Germinal center (tissue), 1 donor: Measurements from ENCODE around the gene TMCC3.
"Not testable (repeated sequence)": the region's sequence is repeated elsewhere in the genome, so short reads cannot be mapped to it uniquely, and the experiment has no call there.

Experiments used
- DNase-seq: peaks from one replicate; pipeline ENCODE4 v3.0.0; 2012; ENCODE audit warnings: mixed read lengths, low spot score

TMCC3 gene

GRCh38 chr12:94599189-94599588 is 51.2 kb downstream of the TMCC3 start:
- DNase-seq, result no peak

GRCh38 chr12:94597268-94597667 is 53.1 kb downstream of the TMCC3 start:
- no peak for DNase-seq

GRCh38 chr12:94596596-94596995 is 53.8 kb downstream of the TMCC3 start:
- no peak for DNase-seq

DNA sequence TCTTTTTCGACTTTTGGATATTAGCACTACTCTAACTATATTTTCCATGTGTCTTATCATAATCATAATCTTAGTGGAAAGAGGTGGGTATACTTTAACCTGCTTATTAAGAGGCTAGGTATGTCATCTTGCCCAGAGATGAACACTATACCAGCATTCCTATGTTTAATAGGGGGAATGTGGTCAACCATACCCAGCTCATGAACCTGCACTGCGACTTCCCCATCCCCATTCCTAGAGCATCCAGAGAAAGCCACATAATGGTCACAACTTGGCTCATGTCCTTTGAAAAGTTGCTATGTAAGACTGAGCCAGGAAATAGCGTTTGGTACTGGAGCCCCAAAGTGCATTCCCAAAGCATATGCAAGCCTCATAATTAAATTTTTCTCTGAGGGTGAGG is 55.2 kb downstream of the TMCC3 start:
- DNase-seq, result no peak

DNA sequence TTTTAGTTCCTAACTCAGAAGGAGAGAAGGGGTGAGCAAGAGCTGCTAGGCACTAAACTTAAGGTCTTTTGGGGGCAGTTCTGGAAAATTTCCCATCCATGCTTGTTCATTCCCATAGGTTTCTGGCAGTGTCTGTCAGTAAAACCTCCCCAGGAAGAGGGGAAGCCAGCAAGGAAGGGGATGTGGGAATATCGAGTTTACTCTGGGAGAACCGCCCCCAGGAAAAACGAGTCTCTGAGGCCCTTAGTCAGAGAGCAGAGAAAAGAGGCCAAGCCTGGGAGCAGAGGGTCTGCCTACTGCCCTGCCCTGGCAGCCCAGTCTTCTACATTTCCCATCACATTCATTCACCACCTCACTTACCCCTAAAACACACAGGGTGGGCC is 55.9 kb downstream of the TMCC3 start:
- no peak for DNase-seq

DNA sequence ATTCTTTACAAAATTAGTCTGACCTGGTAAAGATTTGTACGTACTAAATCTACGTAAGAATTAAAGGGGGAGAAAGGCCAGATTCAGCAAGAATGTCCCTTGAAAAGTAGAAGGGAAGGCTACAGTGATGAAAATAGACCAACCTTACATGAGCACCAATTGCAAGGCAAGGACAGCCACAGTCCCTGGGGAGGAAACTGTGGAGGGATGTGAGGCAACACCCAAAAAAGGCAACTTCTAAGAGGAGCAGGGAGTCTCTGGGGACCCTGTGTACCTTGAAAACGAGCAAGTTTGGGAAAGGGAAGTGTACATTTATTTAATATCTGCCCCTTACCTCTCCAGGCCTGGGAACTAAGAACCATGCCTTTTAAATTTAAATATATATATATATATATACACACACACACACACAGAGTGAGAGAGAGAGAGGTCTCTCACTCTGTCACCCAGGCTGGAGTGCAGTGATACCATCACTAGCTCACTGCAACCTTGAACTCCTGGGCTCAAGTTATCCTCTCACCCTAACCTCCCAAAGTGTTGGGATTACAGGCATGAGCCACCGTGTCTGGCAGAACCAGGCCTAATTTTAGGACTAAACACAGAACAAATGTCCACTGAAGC is 56.4 kb downstream of the TMCC3 start:
- DNase-seq, result no peak

DNA sequence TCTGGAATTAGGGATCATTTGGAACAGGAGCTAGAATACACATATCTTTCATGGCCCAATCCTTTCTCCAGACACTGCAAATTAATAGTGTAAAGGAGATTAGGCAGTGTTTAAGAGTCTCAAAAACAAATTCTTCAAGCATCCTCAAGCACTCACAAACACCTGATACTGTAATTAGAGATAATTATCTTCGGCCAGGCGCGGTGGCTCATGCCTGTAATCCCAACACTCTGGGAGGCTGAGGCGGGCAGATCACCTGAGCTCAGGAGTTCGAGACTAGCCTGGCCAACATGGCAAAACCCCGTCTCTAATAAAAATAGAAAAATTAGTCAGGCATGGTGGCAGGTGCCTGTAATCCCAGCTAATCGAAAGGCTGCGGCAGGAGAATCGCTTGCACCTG is 57.6 kb downstream of the TMCC3 start:
- not testable (repeated sequence) for DNase-seq

DNA sequence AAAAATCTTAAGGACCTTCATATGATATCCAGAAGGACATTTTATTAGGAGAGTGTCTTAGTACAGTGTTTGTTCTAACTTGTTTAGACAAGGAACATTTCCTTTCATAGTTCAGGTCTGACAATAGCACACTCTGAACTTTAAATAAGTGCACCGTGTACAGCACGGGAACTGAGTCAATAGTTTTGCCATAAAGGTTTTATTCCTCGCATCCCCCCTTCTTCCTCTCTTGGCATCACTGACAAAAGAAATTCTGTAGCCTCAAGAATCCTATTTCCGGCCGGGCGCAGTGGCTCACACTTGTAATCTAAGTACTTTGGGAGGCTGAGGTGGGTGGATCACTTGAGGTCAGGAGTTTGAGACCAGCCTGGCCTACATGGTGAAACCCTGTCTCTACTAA is 58.3 kb downstream of the TMCC3 start:
- no peak for DNase-seq

DNA sequence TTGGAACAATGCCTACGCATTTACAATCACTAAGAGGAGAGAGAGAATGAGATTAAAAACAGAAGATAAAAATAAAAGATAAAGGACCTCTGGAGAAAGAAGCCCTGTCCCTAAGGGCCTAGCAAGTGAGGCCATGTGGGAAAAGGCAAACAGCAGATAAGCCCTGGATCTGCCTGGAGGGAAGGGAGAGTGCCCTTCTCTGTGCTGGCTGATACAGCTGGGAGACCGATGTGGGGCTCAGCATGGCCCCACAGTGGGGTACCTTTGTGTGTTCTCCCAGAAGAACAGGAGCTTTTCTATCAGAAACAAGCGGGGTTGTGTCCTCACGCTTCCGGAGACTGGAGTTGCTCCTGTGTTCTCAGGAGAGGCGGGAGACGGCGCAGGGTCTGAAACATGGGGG is 59.9 kb downstream of the TMCC3 start:
- DNase-seq, result no peak

DNA sequence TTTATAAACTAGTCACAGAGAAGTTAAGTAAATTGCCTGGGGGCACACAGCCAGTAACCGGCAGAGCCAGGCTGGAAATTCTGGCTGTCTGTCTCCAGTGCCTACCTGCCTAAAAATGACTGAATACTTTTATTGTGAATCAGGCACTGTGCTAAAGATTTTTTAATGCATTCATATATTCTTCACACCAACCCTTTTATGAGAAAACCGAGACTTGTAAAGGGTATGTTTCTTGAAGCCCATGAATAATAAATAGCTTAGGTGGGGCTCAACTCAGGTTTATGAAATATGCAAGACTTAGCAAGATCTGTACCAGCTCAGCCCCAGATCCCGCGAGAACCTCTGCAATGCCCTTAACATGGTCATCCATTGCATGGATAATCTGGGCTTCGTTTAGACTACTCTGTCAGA is 60.8 kb downstream of the TMCC3 start:
- DNase-seq, result no peak

GRCh38 chr12:94588346-94588745 is 62.0 kb downstream of the TMCC3 start:
- DNase-seq, result no peak

DNA sequence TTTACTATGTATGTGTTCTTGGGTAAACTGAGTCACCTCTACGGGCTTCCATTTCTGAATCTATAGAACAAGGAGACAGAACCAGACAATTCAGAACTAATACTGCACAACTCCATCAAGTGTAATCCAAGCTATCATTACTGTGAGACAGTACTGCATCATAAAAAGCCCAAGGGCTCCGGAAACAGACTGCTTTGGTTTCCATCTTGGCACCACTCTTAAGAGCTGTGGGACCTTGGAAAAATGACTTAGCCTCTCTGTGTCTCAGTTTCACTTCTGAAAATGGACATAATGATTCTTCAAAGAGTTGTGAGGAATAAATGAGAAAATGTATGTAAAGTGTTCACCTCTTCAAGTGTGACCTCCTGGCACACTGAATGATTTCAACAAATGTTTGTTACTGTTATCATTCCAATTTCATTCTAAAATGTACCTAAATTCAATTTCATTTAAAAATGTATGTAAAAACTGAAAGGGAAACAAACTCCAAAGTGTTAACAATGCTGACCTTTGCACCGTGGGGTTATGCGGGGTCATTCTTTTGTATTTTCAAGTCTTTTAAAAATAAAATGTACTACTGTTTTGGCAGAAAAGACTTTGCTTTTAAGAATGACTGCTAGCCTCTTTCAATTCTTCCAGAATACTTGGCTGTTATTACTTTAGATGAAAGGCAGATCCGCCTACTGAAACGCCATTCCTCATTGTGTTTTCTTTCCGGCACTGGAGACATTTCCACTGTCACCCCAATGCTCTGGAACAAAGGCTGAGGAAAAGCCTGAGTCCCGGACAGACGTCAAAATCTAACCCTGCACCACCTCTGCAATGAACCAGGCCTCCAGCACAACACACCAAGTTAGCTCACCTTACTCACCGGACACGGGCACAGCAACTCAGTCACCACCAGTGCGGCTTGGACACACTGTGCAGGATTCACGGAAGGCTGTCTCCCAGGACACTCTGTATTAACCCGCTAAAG is 62.8 kb downstream of the TMCC3 start:
- DNase-seq, result no peak

DNA sequence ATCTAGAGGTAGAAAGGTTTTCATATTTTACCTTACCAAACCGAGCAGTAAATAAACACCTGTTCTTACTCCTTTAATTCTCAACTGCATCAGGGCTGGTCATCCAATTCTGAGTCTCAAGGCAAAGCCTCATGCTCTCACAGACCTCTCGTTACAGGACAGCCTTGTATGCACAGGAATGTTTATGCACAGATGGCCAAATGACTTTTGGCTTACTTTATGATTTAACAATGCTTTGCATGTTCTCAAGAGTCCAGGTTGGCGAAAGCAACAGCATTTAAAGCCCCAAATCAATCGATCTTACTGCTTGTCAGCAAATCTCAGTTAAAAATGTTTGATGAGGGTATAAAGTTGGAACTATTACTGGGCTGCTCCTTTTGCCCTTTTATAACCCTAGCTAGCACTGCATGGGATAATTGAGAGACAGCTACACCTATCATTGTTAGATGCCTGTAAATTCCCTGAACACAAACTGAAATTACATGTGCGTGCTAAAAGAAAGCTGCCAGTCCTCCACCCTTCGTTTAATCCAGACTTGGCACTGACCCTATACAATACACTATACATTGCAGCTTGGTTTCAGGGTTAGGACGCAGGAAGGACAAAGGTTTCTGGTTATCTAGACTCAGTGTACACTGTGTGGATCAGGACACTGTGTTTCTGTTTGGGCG is 63.6 kb downstream of the TMCC3 start:
- DNase-seq, result no peak

DNA sequence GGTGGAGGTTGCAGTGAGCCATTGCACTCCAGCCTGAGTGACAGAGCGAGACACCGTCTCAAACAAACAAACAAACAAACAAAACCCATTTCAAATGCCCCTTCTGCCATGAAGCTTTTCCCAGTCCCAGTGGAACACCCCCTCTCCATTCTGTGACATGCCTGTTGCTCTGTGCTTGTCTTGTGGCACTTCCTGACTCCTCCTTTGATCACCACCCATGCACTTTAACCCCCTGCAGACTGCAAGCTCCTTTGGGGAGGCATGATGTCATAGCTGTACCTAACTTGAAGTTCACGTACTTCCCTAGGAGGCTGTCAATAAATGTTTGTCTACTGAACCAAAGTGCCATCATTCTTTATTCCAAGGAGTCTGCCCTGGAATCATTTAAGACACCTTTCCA is 64.7 kb downstream of the TMCC3 start:
- no peak for DNase-seq

DNA sequence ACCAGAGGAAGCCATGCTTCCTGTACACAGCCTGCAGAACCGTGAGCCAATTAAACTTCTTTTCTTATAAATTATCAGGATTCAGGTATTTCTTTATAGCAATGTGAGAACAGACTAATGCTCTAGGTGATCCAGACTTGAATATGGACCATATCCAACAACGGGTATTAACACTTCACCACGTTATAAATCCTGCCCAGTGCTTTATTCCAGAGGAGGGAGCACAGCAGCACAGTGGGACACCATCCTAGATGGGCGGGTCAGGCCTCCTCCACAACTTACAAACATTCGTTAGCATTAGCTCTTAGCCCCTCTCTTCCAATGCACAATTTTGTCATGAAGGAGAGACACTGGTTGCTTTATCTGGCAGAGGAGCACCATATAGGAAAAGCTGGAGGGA is 66.0 kb downstream of the TMCC3 start:
- no peak for DNase-seq

DNA sequence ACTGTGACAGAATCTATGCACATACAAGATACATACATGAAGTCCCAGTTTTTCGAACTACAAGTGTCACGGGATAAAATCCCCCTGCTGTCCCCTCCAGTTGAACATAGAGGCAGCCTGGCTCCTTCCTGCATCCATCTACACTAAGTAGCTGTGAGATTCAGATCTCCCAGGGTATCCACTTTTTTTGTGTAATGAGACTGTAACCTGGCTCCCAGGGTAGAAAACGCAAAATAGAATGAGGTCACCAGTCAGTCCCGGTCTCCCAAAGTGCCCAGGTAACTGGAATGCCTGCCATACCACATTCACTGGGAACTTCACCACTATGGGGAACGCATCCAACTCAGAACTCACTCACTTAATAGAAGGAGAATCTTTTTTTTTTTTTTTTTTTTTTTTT is 67.8 kb downstream of the TMCC3 start:
- DNase-seq, result no peak

- DNase-seq, result no peak
Observed at GRCh38 chr12:94575645-94576403, 74.5 kb downstream of the TMCC3 start.

DNA sequence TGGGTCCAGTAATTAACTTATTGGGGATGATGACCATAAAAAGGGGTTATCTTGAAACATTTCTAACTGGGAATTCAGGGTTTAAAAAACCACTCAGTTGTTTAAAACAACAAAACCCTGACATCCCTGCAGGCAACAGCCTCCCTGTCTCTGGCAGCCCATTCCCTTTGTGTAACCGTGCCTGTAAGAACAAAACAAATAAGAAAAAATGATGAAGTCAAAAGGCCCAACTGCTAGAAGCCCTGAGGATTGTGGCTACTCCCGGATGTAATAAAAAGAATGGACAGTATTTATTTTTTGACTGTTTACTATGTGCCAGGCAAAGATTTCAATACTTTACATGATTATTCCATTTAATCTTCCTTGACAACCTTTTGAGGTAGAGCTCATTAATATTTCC is 75.3 kb downstream of the TMCC3 start:
- no peak for DNase-seq

DNA sequence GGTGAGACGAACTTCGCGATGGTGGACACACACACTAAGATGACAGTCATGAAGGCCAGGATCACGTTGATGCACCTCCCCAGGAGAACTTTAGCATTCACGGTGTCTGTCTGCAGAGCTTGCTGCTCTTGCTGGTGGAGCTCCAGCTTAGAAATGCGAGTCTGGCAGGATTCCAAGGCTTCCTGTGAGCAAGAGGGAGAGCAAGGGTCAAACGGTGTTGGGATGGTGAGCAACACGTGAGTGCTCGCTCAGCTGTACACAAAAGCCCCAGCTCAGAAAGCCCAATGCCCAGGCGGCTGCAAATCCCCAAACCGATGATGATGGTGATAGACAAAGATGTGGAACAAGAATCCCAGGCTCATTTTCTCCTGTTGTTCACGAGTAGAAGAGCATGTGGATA is 78.8 kb downstream of the TMCC3 start:
- no peak for DNase-seq

DNA sequence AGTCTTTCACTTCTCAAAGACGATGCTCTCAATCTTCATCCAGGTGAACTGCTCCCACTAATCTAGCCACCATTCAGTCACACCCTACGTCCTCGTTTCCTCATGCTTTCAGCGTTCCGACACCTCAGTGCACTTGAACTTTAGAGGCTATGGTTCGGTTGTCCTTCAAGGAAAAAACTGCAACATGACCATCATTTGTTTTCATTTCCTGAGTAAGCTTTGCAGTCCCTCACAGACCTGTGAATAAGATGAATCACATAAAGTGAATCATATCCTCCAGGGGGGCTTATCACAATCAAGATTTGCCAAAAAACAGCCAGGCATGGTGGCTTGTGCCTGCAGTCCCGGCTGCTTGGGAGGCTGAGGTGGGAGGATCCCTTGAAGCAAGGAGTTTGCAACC is 80.2 kb downstream of the TMCC3 start:
- no peak for DNase-seq

DNA sequence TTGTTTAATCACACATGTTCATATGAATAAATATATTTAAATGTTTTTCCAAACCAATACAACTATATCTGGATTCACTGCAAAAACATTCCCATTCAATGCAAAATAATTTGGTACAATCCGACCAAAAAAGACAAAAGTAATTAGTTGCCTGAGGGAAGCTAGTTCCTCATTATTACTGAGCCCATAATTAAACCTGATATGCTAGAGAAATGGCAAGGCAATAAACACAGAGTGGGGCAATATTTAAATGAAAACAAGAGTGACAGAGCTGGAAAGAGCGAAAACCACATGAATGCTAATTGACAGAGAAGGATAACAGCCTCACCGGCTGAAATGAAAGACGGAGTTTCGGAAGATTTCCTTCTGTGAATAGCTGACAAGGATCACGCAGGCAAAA is 82.6 kb downstream of the TMCC3 start:
- DNase-seq, result no peak

DNA sequence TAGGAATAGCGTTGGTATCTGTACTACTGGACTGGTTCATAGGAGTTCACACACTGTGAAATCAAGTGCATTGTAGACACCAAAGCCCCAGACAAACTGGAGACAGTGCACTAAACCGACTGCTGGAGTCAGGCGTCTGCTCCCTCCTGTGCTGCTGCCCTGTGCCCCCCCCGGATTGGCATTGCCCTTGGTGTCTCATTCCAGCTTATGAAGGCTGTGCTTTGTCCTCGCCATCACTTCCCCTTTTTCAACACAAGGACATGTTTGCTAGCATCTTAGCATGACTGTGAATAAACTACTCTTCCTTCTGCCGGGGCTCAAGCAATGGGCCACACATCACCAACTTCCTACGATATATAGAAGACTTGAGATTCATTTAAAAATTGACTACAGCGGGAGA is 84.0 kb downstream of the TMCC3 start:
- peak; percentile 11 for DNase-seq
